ENCODE data around the gene JAK3.
"Not testable (repeated sequence)": the region's sequence is repeated elsewhere in the genome, so short reads cannot be mapped to it uniquely, and the experiment has no call there.

The JAK3 gene

DNA sequence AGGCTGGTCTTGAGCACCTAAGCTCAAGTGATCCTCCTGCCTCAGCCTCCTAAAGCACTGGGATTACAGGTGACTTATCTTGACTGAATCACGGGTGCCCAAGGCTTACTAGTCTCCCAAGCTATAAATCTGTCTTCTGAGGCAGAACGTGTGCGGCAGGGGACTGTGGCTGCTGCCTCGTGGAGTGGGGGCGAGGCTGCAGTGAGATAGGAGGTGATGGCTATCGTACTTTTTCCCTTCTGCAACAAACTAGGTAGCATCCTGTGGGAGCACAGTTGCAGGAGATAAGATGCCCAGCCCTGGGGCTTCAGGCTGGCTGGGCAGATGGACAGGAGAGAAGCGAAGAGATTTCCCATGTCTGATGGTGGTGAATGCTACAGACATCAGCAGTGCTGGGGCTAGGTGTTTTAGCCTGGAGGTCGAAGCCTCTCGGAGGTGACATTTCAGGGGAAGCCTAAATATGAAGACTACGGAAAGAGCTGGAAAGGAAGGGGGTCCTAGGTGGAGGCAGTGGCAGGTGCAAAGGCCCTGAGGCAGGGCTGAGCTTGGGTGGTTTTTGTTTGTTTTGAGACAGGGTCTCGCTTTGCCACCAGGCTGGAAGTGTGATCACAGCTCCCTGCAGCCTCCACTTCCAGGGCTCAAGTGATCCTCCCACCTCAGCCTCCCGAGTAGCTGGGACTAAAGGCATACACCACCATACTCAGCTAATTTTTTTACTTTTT, 45.5 kb downstream of the JAK3 start:
- no peak for DNase-seq

DNA sequence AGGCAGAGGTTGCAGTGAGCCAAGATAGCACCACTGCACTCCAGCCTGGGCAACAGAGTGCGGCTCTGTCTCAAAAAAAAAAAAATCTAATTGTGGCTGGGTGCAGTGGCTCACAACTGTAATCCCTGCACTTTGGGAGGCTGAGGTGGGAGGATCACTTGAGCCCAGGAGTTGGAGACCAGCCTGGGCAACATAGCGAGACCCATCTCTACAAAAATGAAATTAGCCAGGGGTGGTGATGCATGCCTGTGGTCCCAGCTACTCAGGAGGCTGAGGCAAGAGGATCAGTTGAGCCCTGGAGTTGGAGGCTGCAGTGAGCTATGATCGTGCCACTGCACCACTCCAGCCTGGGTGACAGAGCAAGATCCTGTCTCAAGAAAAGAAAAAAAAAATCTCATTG, 49.2 kb downstream of the JAK3 start:
- DNase-seq: not testable (repeated sequence)

DNA sequence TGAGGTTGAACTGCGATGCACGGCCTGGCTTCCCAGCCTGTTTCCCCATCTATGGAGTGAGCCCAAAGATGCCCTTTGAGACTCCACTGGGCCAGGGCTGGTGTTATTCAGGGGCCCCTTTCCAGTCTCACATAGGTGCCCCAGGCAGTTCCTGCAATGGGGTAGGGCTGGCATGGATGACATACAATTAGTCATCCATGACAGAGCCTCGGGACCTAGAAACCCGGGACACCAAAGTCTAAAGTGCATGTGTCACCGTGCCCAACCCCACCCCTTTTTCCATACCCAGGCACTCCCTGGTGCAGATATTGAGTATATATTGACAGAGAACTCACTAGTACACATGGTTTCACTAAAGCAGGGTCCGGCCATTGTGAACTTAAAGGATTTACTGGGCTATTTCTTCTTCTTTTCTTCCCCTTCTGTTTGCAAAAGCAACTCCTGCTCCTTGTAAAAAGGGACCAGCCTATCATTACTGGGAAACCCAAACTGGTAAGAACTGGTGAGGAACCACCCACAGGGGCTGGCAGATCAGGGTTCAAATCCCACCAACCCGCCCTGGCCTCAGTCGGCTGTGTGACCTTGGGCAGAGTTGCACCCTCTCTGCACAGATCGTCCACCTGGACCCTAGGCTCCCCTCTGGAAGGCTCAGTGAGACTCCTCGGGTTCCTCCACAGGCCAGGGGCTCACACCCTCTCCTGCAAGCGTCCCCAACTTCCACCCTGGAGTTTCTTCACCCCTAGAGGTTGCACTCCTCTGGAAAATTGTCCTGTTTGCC, 50.2 kb downstream of the JAK3 start:
- DNase-seq: no peak

DNA sequence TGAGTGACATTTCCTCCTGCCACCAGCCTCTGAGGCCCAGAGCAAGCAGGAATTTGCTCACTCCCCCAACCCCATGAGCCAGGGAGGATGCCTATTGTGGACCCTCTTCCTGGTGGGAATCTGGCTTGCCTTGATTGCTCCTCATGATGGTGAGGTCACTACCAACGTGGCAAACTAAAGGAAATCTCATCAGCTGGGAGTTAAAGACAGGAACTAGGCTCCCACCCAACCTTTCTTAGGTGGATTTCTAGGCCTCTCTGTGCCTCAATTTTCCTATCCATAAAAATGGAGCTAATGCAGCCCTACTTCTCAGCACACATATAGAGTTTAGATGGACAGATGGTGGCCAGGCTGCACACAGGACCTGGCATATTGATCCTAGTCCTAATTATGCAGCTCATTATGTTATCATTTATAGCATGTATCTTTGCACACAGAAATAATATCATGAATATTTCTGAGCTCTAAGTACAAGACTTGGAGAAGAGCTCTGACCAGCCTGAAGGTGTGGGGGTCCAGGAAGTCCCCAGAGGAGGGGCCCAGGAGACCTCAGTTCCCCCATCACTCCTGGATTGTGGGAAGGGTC, 50.9 kb downstream of the JAK3 start:
- no peak for DNase-seq

DNA sequence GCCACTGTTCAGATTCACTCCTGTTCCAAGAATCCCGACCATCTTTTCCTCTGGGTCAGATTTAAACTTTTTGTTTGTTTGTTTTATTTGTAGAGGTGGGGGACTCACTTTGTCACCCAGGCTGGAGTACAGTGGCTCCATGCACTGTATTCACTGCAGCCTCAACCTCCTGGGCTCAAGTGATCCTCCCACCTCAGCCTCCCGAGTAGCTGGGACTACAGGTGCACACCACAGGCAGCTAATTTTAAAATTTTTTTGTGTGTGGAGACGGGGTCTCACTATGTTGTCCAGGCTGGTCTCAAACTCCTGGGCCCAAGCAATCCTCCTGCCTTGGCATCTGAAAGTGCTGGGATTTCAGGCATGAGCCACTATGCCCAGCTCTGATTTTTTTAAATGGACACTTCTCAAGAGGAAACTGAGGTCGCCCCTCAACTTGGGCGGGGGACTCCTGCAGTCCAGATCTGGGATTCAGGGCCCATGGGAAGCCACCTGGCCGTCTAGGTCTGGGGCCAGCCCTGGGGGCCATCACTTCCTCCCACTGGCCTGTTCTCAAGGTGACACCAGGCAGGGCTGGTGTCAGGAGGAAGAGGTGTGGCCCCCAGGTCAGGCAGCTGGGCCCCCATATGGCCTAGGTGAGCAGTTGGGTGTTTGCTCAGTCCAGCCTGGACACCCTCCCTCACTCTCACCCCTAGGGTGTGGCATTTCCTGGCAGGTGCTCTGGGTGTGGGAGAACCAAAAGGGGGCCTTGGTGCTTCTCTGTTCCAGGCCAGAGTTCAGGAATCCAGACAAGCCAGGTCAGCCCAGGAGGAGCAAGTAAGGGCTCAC, 51.6 kb downstream of the JAK3 start:
- DNase-seq: no peak

DNA sequence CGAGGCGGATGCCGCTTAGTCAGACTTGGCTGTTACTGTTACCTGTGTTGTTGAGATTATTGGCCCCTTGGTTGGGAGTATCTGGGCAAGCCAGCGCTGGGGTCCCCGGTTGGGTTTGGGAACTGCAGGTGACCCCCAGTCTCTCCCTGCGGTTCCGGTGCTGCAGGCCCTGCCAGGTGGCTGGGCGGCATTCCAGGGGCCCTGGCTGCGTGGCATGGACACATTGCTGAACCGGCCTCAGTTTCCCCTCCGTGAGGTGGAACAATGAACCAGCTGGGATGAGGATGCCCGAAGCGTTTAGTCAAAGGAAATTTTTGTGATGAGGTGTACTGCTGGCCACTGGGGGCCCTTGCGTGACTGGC, 52.3 kb downstream of the JAK3 start:
- DNase-seq: no peak

DNA sequence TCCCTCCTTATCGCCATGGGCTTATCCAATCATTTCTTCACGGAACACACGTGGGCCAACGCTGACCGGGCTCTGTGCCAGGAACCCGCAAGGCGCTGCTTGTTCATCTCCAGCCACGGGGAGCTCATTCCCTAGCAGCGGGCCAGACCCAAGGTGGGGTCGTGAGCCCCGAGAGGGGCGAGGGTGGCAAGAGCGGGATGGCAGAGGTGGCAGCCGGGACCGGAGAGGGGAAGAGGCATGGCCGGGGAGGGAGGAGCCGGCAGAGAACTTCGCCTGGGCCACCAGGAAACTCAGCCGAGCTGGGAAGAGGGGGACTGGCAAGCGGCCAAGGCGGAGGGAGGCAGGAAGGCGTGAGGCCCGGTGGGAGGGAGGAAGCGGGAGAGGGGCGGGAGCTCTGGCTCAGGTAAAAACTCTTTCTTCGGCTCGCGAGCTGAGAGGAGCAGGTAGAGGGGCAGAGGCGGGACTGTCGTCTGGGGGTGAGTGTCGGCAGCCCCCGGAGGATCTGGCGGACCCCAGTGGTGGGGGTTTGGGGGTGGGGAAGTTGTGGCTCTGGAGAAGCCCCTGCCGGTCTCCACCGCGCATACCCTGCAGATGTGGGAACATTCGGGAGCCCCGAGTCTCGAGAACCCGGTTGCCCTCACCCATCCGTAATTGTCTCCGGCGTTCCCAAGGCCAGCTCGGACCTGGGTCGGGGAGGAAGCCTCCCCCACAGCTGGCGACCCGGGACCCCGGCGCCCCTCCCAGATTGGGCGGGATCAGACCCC, 52.9 kb downstream of the JAK3 start, which contains the start of gene B3GNT3:
Gene B3GNT3 (plus strand): TSS at position 408 of the 764 bp plus-strand sequence. CDS start 12,670 bp downstream, outside the sequence.
- DNase-seq: no peak

DNA sequence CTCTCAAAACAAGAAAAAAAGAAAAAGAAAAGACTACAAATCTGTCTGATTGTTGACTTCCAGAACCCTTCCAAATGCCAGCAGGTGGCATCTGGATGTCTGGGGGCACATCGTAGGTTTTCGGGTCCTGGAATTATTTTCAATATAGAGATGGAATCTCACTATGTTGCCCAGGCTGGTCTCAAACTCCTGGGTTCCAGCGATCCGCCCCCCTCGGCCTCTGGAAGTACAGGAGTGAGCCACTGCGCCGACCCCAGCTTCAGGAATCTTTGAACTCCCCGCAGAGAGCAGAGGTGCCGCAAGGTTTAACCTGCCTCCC, 53.4 kb downstream of the JAK3 start:
- DNase-seq: no peak

DNA sequence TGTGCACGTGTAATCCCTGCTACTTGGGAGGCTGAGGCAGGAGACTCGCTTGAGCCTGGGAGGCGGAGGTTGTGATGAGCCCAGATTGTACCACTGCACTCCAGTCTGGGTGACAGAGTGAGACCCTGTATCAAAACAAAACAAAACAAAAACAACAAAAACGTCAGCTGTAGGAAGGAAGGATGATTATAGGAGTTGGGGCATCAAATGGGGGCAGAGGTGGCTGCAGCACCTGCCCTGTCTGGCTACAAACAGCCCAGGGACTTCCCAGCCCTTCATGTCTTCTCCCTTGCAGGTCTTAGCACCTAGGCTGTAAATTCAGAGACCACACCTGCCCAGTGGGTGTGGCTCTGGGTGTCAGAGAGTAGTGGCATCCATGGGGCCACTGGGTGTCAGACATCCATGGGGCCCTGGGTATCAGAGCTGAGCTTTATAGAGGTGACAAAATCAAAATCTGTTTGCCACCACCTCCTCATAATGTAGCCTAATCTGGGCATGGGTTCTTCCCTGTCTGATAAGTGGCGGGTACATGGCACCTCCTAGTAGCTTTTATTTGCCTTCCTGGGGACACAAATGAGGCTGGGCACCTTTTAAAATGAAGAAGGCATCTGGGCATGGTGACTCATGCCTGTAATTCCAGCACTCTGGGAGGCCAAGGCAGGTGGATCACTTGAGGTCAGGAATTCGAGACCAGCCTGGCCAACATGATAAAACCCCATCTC, 57.6 kb downstream of the JAK3 start:
- DNase-seq: no peak

DNA sequence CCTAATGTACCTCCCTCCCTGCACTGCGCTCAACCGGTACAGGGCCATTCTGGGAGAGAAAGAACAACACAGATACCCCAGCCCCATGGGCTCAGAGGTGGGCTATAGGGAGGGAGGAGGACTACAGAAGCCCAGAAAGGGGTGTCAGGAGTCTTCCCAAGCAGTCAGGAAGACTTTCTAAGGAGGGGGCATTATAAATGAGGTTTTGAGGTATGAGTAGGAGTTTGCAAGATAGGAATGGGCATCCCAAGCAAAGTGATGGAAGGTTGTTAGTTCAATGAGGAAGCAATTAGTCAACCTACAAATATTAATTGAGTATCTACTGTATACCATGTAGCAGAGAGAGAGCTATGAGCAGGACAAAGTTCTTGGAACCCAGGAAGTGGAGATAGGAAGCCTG, 59.1 kb downstream of the JAK3 start:
- no peak for DNase-seq

DNA sequence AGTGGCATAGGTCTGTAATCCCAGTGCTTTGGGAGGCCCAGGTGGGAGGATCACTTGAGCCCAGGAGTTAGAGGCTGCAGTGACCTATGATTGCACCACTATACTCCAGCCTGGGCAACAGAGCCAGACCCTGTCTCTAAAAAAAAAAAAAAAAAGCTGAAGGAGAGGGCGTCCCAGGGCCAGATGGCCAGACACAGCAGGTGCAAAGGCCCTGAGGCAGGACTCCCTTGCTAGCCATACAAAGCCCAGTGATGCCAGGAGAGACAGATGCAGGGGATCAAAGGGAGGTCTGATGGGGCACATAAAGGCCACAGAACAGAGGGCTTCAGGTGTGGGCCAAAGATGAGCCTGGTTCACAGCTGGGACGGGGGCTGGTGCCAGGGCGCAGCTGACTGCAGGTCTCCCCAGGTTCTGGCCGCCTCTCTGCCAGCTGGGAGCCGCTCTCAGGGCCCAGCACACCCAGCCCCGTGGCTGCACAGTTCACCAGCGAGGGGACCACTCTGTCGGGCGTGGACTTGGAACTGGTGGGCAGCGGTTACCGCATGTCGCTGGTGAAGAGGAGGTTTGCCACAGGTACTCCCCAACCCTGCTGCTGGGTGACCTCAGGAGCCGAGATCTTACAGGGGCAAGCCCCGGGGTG, 60.4 kb downstream of the JAK3 start:
- no peak for DNase-seq

DNA sequence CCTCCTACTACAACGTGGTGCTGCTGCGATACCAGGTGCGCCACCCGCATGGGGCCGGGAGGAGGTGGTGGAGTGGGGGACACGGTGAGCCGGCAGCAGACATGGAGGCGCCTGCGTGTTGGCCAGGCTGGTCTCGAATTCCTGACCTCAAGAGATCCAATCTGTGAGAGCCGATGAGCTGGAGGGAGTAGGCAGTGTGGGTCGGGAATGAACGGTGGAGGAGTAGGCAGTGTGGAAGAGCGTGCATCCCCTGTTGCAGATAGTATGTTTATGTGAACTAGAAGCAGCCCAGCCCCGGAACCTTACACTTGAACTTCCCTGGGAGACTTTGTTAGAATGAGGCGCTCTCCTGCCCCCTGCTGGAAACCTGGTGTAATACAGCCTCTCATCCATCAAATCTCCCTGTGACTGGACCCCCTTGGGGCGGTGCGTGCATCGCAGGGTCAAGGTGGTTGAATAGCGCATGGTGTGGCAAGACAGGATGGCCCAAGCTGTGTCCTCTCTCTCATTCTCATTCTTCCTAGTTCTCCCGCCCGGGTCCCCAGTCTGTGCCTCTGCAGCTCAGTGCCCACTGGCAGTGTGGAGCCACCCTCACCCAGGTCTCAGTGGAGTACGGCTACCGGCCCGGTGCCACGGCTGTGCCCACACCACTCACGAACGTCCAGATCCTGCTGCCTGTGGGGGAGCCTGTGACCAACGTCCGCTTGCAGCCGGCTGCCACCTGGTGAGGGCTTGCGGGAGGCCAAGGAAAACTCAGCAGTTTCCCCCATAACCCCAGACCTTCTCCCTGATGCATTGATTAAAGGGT, 63.4 kb downstream of the JAK3 start:
- peak; percentile 61 for DNase-seq

DNA sequence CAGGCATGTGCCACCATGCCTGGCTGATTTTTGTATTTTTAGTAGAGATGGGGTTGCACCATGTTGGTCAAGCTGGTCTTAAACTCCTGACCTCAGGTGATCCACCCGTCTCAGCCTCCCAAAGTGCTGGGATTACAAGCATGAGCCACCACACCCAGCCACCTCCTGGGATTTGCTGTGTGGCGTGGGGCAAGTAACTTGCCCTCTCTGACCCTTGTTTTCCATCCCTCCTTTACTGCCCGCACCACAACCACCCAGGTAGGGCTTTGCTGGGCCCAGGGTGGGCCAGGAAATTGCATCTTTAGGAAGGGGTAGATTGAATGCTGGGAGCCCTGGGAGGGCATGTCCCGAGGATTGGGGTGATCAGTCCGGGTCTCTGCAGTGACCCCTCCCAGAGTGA, 64.1 kb downstream of the JAK3 start:
- not testable (repeated sequence) for DNase-seq

DNA sequence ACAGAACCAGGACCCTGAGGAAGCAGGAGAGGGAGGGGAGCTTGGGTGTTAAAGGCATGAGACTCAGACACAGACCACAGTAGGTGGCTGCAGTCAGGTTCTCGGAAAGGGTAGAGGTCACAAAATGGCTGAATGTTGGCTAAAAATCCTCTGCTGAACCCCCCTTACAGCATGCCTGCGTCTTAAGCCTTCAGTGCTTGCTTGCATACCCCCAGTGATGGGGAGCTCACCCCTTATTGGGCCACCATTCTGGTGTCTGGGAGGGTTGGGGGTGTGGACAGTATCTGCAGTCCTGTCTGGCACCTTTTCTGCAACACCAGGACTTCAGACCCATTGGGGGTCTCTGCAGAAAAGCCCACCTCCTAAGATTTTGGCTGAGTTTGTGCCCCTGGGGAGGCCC, 67.0 kb downstream of the JAK3 start:
- DNase-seq: no peak

DNA sequence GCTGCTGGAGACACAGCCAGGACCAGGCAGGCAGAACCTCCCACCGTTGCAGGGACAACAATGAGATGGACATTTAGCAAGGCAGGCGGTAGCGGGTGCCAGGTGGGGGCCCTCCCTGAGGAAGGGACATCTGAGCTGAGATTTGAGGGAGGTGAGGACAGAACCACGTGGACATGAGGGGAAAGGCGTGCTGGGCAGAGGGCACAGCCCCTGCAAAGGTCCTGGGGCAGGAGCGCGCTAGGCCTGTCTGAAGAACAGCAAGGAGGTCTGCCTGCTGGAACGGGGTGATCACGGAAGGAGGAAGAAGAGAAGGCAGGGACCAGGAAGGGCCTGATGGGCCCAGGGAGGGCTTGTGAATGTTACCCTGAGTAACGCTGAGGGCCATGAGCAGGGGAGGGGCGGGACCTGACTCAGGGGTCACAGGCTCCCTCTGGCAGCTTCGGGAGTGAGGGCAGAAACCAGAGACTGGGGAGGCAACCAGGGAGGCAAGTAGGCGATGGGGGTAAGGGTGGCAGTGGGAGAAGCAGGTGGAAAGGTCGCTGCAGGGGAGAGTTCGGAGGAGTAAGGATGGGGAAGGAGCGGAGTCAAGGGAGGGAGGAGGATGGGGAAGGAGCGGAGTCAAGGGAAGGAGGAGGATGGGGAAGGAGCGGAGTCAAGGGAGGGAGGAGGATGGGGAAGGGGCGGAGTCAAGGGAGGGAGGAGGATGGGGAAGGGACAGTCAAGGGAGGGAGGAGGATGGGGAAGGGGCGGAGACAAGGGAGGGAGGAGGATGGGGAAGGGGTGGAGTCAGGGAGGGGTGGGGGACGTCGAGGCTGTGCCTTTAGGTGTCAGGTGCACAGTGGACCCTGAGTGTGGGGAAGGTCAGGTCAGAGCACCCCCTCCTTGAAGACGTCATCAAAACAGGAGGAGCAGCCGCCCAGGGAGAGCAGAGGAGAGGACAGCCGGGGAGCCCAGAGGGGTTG, 68.5 kb downstream of the JAK3 start:
- peak; percentile 53 for DNase-seq

DNA sequence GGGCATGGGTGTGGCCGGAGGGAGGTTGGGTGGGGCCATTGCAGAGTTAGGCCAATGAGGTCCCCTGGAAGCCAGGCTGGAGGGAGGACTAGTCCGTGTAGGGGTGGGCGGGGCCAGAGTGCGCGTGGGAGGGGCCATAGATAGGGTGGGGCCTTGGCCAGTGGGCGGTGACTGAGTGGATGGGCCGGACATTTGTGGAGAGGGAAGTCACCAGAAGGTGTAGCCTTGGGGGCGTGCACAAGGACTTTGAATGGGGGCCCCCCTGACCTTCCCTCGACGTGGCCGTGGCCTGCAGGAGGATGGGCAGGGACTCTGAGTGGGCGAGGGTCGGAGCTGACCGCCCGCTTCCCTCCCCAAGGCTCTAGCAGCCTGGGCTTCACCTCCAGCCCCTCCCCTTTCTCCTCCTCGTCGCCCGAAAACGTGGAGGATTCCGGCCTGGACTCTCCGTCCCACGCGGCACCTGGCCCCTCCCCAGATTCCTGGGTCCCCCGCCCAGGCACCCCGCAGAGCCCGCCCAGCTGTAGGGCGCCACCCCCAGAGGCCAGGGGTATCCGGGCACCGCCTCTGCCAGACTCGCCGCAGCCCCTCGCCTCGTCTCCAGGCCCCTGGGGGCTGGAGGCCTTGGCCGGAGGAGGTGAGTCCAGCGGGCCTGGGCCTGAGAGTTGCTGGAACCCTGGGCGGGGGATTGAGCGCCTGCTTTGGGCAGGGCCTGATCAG, 69.4 kb downstream of the JAK3 start:
- peak; percentile 70 for DNase-seq

DNA sequence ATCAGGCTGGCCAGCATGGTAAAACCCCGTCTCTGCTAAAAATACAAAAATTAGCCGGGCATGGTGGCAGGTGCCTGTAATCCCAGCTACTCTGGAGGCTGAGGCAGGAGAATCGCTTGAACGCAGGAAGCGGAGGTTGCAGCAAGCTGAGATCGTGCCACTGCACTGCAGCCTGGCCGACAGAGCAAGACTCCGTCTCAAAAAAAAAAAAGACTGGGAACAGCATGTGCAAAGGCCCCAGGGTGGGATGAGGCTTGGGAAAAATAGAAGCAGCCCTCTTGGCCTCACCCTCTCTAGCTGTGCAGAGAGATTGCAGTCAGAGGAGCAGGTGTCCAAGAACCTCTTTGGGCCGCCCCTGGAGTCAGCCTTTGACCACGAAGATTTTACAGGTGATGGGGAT, 69.9 kb downstream of the JAK3 start:
- not testable (repeated sequence) for DNase-seq

DNA sequence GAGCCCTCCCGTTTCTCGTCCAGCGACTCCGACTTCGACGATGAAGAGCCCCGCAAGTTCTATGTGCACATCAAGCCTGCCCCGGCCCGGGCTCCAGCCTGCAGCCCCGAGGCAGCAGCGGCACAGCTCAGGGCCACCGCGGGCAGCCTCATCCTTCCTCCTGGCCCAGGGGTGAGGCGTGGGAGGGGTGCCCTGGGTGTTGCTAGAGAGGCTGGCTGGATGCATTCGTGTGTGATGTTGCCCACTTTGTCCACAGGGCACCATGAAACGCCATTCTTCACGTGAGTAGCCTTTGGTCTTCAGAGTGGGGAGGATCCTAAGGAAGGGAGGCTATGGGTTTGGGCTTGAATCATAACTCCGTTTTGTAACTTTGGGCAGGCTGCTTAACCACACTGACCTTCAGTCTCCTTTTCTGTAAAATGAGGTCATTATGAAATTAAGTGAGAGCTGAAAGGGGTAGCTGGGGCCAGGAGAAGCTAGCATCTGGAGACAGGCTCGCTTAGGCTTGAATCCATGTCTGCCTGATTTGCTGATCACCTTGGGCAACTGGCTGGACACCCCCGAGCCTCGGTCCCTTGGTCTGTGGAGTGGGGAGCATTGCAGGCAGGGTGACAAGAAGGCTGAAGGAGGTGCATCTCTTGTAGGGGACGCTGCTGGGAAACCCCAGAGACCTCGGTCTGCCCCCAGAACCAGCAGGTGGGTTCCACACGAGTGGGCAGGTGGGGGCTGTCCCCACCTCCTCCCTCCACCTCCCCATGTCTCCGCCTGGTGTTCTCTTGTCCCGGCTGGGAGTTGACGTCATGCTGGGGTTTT, 71.6 kb downstream of the JAK3 start:
- DNase-seq: peak; percentile 86

Data from CD4-positive, alpha-beta T cell treated with Interferon gamma for 1 hour (primary cell).